K562 (cell line): ENCODE results near the gene FOS. TPM values are rescaled to one million over a fixed set of nuclear protein-coding genes. Genes with fewer than 3 reads are reported as not detected.

Experiments
- BACH1 ChIP-seq: fragments of 200-800 bp; sonication (Bioruptor generic); IDR thresholded peaks from 2 replicates; pipeline ENCODE4 v1.6.1; 2016; ENCODE audit warnings: missing genetic modification characterization, missing compliant biosample characterization
- BRF1 ChIP-seq: IDR thresholded peaks from 3 replicates; pipeline ENCODE4 v1.6.1; 2011; ENCODE audit warnings: borderline replicate concordance, mild to moderate bottlenecking; ENCODE audit not compliant: insufficient read length; ENCODE audit errors: extremely low read depth
- HDAC3 ChIP-seq: fragments of 450-650 bp; IDR thresholded peaks from 2 replicates; pipeline ENCODE4 v1.6.1; 2018; ENCODE audit warnings: borderline replicate concordance, mild to moderate bottlenecking, moderate library complexity; ENCODE audit not compliant: partially characterized antibody
- HDAC6 ChIP-seq: IDR thresholded peaks from 2 replicates; pipeline ENCODE4 v1.6.1; 2012; ENCODE audit warnings: low read depth, mild to moderate bottlenecking, control low read depth, inconsistent platforms, low read length, moderate library complexity
- HMG20B ChIP-seq: fragments of 250-450 bp; sonication (Bioruptor Pico); IDR thresholded peaks from 2 replicates; pipeline ENCODE4 v1.5.0; 2021; ENCODE audit warnings: mild to moderate bottlenecking
- ILK ChIP-seq: fragments of 450-650 bp; IDR thresholded peaks from 2 replicates; pipeline ENCODE4 v1.6.1; 2016; ENCODE audit warnings: missing genetic modification characterization, low read depth, mild to moderate bottlenecking, missing compliant biosample characterization, moderate library complexity, borderline replicate concordance
- MAFG ChIP-seq: fragments of 450-650 bp; conservative IDR thresholded peaks from 2 replicates; pipeline ENCODE4 v1.6.1; 2016; ENCODE audit warnings: missing genetic modification characterization, missing compliant biosample characterization
- MBD2 ChIP-seq: sonication (generic); IDR thresholded peaks from 2 replicates; pipeline ENCODE4 v1.6.1; 2016; ENCODE audit warnings: low read depth, borderline replicate concordance
- NEUROD1 ChIP-seq: fragments of 150-350 bp; IDR thresholded peaks from 2 replicates; pipeline ENCODE4 v1.6.1; 2014; ENCODE audit warnings: borderline replicate concordance, low read length, low read depth; ENCODE audit not compliant: partially characterized antibody
- RBBP5 ChIP-seq: fragments of 200-600 bp; sonication (generic); IDR thresholded peaks from 2 replicates; pipeline ENCODE4 v1.6.1; 2012; ENCODE audit warnings: borderline replicate concordance, mild to moderate bottlenecking, low read length, control low read depth, inconsistent platforms; ENCODE audit not compliant: insufficient read depth, poor library complexity, severe bottlenecking
- SIN3A ChIP-seq, 2 experiments: fragments of 150-350 bp in 1 of 2; IDR thresholded peaks; 2 replicates each; pipeline ENCODE4 v1.6.1; 2011 to 2016; ENCODE audit warnings: borderline replicate concordance in 2 of 2, low read depth in 2 of 2, low read length in 2 of 2, mild to moderate bottlenecking in 2 of 2, moderate library complexity in 2 of 2; ENCODE audit not compliant: control insufficient read depth in 1 of 2
- SOX6 ChIP-seq: fragments of 450-650 bp; IDR thresholded peaks from 2 replicates; pipeline ENCODE4 v1.6.1; 2014; ENCODE audit warnings: mild to moderate bottlenecking
- SPI1 ChIP-seq: IDR thresholded peaks from 2 replicates; pipeline ENCODE4 v1.6.1; 2011; ENCODE audit warnings: low read depth, low read length, control low read depth, borderline replicate concordance
- STAT5A ChIP-seq: IDR thresholded peaks from 2 replicates; pipeline ENCODE4 v1.6.1; 2012; ENCODE audit warnings: low read length, inconsistent platforms, borderline replicate concordance
- TEAD4 ChIP-seq, 2 experiments: sonication (generic) in 1 of 2; formaldehyde crosslinking in 1 of 2; IDR thresholded peaks; 2 replicates each; pipeline versions ENCODE4 v1.6.1 to v1.8.0; 2012 to 2022; ENCODE audit warnings: borderline replicate concordance in 1 of 2, inconsistent platforms in 1 of 2, low read length in 1 of 2, mild to moderate bottlenecking in 1 of 2, missing genetic modification reagents in 1 of 2
- ZNF134 ChIP-seq: fragments of 250-450 bp; sonication (Bioruptor Pico); conservative IDR thresholded peaks from 2 replicates; pipeline ENCODE4 v1.4.0; 2020
- ZNF699 ChIP-seq: fragments of 250-450 bp; sonication (Bioruptor Pico); IDR thresholded peaks from 2 replicates; pipeline ENCODE4 v1.8.0; 2021; ENCODE audit warnings: mild to moderate bottlenecking, moderate library complexity; ENCODE audit not compliant: insufficient replicate concordance
- ZNF785 ChIP-seq: fragments of 250-450 bp; sonication (Bioruptor Pico); IDR thresholded peaks from 2 replicates; pipeline ENCODE4 v1.4.0; 2020; ENCODE audit warnings: mild to moderate bottlenecking
- polyA plus RNA-seq, 8 experiments: library from polyadenylated mRNA; depleted of rRNA in 4 of 8; stranded (reverse) in 5 of 8; unstranded in 3 of 8; fragments of >200 nt; fragmentation: Nextera tagmentation in 2 of 8; fragmentation: Illumina TruSeq in 1 of 8; extraction: Ambion mirVana in 2 of 8; extraction: Trizol in 1 of 8; gene quantifications; 2 replicates each; pipeline versions ENCODE4 v1.2.1 to v1.2.3, GENCODE V29; 2011 to 2014; ENCODE audit warnings: inconsistent platforms in 1 of 8, missing spikeins in 1 of 8
- total RNA-seq, 7 experiments: library from RNA; depleted of rRNA in 6 of 7; stranded (reverse); fragments of >200 nt in 6 of 7; fragmentation: Illumina TruSeq in 2 of 7; extraction: Trizol in 2 of 7; gene quantifications; 2 replicates each; pipeline versions ENCODE4 v1.2.1 to v1.2.3, GENCODE V29; 2011 to 2021; ENCODE audit warnings: low replicate concordance in 1 of 7
- TF ChIP-seq, protein P1 (sequence below): fragments of 450-650 bp; IDR thresholded peaks from 2 replicates; pipeline ENCODE4 v1.6.1; 2016; ENCODE audit warnings: missing biosample characterization, missing genetic modification characterization
- TF ChIP-seq, protein P2 (sequence below): fragments of 250-450 bp; sonication (Bioruptor Pico); IDR thresholded peaks from 2 replicates; pipeline ENCODE4 v1.8.0; 2021; ENCODE audit warnings: borderline replicate concordance, mild to moderate bottlenecking, moderate library complexity; ENCODE audit not compliant: poor library complexity, severe bottlenecking
- TF ChIP-seq, protein P3 (sequence below): fragments of 450-650 bp; IDR thresholded peaks from 2 replicates; pipeline ENCODE4 v1.6.1; 2016; ENCODE audit warnings: low read depth, mild to moderate bottlenecking, moderate library complexity

FOS gene
- total and polyA plus RNA-seq, 9 of the 15 experiments (the other 6 are each of a cell fraction or from before 2014, with no cell fraction given): 0.54 to 13.8 (median 8.9) TPM

GRCh38 chr14:75283833-75284563, 5.4 kb downstream of the FOS start (continued):
- TF ChIP-seq HMG20B: no peak
- 0 out of 2 replicates have a peak, but pooled peaks have one; percentile 21 for TF ChIP-seq TEAD4 (IDR thresholded peaks at IDR 0.05; ENCODE audit: low read length)
- TF ChIP-seq TEAD4 (CRISPR knock-in tag; IDR thresholded peaks at IDR 0.05; ENCODE audit: borderline replicate concordance): no peak
- TF ChIP-seq, protein P1, sequence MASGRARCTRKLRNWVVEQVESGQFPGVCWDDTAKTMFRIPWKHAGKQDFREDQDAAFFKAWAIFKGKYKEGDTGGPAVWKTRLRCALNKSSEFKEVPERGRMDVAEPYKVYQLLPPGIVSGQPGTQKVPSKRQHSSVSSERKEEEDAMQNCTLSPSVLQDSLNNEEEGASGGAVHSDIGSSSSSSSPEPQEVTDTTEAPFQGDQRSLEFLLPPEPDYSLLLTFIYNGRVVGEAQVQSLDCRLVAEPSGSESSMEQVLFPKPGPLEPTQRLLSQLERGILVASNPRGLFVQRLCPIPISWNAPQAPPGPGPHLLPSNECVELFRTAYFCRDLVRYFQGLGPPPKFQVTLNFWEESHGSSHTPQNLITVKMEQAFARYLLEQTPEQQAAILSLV (tag): peak; percentile 40; the same call in 1 of the 2 replicates
- peak; percentile 44 for TF ChIP-seq NEUROD1
- peak; percentile 47 for TF ChIP-seq RBBP5
- TF ChIP-seq, protein P2, sequence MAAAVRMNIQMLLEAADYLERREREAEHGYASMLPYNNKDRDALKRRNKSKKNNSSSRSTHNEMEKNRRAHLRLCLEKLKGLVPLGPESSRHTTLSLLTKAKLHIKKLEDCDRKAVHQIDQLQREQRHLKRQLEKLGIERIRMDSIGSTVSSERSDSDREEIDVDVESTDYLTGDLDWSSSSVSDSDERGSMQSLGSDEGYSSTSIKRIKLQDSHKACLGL (CRISPR knock-in tag): no peak
- no peak for TF ChIP-seq MBD2
- no peak for TF ChIP-seq BRF1
- peak; percentile 26 for TF ChIP-seq HDAC3
- no peak for TF ChIP-seq ZNF785 (CRISPR knock-in tag)
- TF ChIP-seq MAFG: peak; percentile 95
- peak; percentile 47; the same call in 1 of the 2 replicates for TF ChIP-seq SPI1
- no peak for TF ChIP-seq HDAC6
- no peak for TF ChIP-seq SIN3A (IDR thresholded peaks at IDR 0.05; ENCODE audit: borderline replicate concordance in 2 of 2, control insufficient read depth in 1 of 2, low read depth in 2 of 2, low read length in 2 of 2)
- no peak for TF ChIP-seq ILK (tag)
- TF ChIP-seq ZNF699 (CRISPR knock-in tag): no peak
- TF ChIP-seq BACH1 (tag): peak; percentile 68; the same call in 1 of the 2 replicates
- peak; percentile 43; the same call in 1 of the 2 replicates for TF ChIP-seq SOX6
- TF ChIP-seq, protein P3, sequence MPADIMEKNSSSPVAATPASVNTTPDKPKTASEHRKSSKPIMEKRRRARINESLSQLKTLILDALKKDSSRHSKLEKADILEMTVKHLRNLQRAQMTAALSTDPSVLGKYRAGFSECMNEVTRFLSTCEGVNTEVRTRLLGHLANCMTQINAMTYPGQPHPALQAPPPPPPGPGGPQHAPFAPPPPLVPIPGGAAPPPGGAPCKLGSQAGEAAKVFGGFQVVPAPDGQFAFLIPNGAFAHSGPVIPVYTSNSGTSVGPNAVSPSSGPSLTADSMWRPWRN: no peak
- no peak for TF ChIP-seq STAT5A
- no peak for TF ChIP-seq ZNF134 (CRISPR knock-in tag)
